ENCODE results near the gene EDIL3. TPM values are rescaled to one million over a fixed set of nuclear protein-coding genes. Genes with fewer than 3 reads are reported as not detected.

Gene EDIL3
- total RNA-seq, 4 donors from 2014 or later, result 9.4 to 21.5 (median 17.5) TPM

DNA sequence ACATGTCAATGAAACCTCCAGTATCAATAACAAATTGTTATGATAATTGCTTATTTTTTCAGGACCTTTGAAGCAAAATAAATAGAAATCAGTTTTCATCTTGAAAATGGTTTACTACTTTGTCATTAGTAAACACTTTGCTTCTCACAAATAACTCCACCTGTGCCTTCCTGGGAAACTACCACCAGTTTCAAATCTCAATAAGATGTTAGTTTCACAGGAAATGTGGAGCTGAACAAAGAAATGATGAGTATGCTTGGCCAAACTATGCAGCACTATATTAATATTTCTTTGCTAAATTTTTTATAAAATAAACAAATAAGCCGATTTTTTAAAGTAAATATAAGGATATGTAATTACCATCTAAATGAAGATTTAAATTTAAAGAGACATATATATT is 442.5 kb downstream of the EDIL3 start:
- Histone ChIP-seq H3K27me3 (no peaks in the 10 kb centered on the region), H3K9me3 (no peaks in the 10 kb centered on the region), H3K4me1 (no peaks in the 10 kb centered on the region), H3K36me3 (no peaks in the 10 kb centered on the region), H3K27ac (no peak overlapping the region), H3K4me3 (no peak overlapping the region)
- TF ChIP-seq POLR2AphosphoS5 (IDR thresholded peaks at IDR 0.05) (no peak), EP300 (IDR thresholded peaks at IDR 0.05) (no peak), POLR2A (IDR thresholded peaks at IDR 0.05) (no peak)
- TF ChIP-seq, protein P1, sequence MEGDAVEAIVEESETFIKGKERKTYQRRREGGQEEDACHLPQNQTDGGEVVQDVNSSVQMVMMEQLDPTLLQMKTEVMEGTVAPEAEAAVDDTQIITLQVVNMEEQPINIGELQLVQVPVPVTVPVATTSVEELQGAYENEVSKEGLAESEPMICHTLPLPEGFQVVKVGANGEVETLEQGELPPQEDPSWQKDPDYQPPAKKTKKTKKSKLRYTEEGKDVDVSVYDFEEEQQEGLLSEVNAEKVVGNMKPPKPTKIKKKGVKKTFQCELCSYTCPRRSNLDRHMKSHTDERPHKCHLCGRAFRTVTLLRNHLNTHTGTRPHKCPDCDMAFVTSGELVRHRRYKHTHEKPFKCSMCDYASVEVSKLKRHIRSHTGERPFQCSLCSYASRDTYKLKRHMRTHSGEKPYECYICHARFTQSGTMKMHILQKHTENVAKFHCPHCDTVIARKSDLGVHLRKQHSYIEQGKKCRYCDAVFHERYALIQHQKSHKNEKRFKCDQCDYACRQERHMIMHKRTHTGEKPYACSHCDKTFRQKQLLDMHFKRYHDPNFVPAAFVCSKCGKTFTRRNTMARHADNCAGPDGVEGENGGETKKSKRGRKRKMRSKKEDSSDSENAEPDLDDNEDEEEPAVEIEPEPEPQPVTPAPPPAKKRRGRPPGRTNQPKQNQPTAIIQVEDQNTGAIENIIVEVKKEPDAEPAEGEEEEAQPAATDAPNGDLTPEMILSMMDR (IDR thresholded peaks at IDR 0.05), result no peak
- 85% methylated on average over 1 of the region's 1 CpG for WGBS
- DNase-seq (ENCODE audit: low spot score in 2 of 2), result no peak

DNA sequence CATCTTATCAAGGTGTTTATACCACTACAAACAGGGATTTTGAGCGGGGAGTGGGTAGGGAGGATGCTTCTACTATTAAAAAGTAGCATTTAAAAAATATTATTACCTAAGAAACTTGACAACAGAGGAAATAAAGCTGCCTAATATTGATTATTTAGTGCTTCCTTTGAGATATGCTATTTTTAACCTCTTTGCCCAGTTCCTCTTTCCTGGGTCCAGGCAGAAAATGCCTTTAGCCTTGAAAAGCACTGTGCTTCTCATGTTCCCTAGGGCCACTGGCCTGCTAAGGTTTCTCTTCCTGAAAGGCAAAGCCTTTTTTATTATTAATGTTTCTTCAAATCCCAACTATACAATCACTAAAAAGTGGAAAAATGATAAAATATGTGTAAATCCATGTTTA is 446.8 kb downstream of the EDIL3 start:
- Histone ChIP-seq H3K27me3 (no peaks in the 10 kb centered on the region), H3K9me3 (no peaks in the 10 kb centered on the region), H3K4me3 (no peak overlapping the region), H3K4me1 (no peaks in the 10 kb centered on the region), H3K36me3 (no peaks in the 10 kb centered on the region), H3K27ac (no peak overlapping the region)
- TF ChIP-seq, protein P1 (IDR thresholded peaks at IDR 0.05), result no peak
- TF ChIP-seq POLR2A (IDR thresholded peaks at IDR 0.05), result no peak
- TF ChIP-seq POLR2AphosphoS5 (IDR thresholded peaks at IDR 0.05), result no peak
- TF ChIP-seq EP300 (IDR thresholded peaks at IDR 0.05), result no peak
- WGBS, result 75% methylated on average over 1 of the region's 1 CpG
- DNase-seq (ENCODE audit: low spot score in 2 of 2), result no peak

DNA sequence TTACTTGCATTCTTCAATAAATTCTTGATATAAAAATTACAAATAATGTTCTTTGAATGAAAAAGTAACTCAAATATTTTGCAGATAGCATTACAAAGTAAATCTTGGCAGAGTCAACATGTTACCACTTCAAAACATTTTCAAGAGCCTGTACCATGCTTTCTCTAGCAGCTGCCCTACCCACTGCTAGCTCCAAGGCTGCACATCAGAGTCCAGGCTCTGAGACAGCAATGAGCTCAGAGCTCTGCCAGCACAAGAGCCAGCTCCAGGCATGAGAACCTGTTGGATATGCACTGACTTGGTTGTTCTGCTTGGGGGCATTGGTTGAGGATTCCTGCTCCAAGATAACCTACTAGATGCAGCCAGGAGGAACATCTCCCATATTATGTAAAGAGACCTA is 452.7 kb downstream of the EDIL3 start:
- Histone ChIP-seq H3K27ac (no peak overlapping the region), H3K9me3 (no peaks in the 10 kb centered on the region), H3K36me3 (no peaks in the 10 kb centered on the region), H3K27me3 (no peaks in the 10 kb centered on the region), H3K4me1 (no peaks in the 10 kb centered on the region), H3K4me3 (no peak overlapping the region)
- no peak for TF ChIP-seq POLR2A (IDR thresholded peaks at IDR 0.05)
- TF ChIP-seq, protein P1 (IDR thresholded peaks at IDR 0.05), result no peak
- TF ChIP-seq POLR2AphosphoS5 (IDR thresholded peaks at IDR 0.05), result no peak
- no peak for TF ChIP-seq EP300 (IDR thresholded peaks at IDR 0.05)
- DNase-seq (ENCODE audit: low spot score in 2 of 2), result no peak

DNA sequence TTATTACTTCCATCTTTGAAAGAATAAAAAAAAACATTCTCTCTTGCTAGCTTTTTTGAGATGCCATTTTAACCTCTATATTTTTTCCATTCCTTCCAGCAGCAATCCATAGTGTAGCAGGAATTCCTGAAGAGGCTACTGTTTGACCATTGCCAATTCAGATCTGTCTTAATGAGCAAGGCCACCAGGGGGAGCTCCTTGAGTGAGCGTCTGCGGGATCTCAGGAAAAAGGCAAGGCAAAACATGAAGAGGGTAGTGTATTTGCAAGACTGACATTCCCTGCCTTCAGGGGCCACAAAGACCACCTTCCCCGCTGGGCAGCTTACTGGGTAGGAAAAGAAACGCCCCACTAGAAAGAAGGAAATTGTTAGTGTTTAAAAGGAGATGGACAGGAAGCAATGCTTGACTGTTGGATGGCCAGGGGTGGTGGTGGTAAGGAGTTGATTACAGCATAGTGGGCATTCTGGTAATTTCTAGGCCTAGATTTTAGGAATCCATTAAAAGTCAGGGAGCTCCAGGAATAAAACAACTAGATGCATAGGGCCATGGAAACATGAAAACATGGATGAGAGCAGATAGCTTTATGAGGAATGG is 457.4 kb downstream of the EDIL3 start:
- no peaks in the 10 kb centered on the region for H3K27me3 ChIP-seq
- TF ChIP-seq, protein P1 (IDR thresholded peaks at IDR 0.05), result peak; percentile 26 to 69
- no peak for TF ChIP-seq POLR2A (IDR thresholded peaks at IDR 0.05)
- WGBS, result 24% methylated on average over 4 of the region's 4 CpGs
- H3K4me3 ChIP-seq, result no peak overlapping the region
- H3K4me1 ChIP-seq, result no peaks in the 10 kb centered on the region
- H3K36me3 ChIP-seq, result no peaks in the 10 kb centered on the region
- peak in 1 of 2 donors; percentile 57 for DNase-seq (ENCODE audit: low spot score in 2 of 2)
- no peaks in the 10 kb centered on the region for H3K9me3 ChIP-seq
- H3K27ac ChIP-seq, result no peak overlapping the region

DNA sequence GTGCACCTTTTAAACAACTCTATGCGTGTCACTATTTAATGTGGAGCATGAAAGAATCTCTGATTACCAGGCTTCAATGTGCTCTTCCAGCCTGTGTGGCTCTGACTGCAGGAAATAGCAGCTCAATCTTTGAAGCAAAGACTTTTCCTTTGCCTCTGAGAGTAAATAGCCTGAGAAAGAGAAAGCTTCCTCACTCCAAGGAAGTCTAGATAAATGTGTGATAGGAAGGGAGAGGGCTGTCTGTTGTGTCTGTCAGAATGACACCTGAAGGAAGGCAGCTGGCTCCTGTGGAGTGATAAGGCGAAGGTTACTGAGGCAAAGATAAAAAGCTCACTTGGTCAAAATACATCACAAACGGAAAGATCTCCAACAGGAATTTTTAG is 458.7 kb downstream of the EDIL3 start:
- no peaks in the 10 kb centered on the region for H3K9me3 ChIP-seq
- DNase-seq (ENCODE audit: low spot score in 2 of 2), result no peak
- H3K4me3 ChIP-seq, result no peak overlapping the region
- WGBS, result 72% methylated on average over 3 of the region's 3 CpGs
- H3K36me3 ChIP-seq, result no peaks in the 10 kb centered on the region
- TF ChIP-seq EP300 (IDR thresholded peaks at IDR 0.05) (no peak), POLR2A (IDR thresholded peaks at IDR 0.05) (no peak), POLR2AphosphoS5 (IDR thresholded peaks at IDR 0.05) (no peak)
- TF ChIP-seq, protein P1 (IDR thresholded peaks at IDR 0.05), result no peak
- no peak overlapping the region for H3K27ac ChIP-seq
- no peaks in the 10 kb centered on the region for H3K27me3 ChIP-seq
- no peaks in the 10 kb centered on the region for H3K4me1 ChIP-seq

Data from suprapubic skin (tissue), 4 donors.